MM.1S (cell line): ENCODE data around the gene MEGF11.

ENCODE experiments used
- DNase-seq: peaks from one replicate; pipeline ENCODE4 v3.0.0-alpha.2; 2015
- H2AFZ ChIP-seq: fragments of 300-600 bp; sonication (generic); 2 replicates; pipeline ENCODE4 v1.6.0; 2016; ENCODE audit warnings: antibody characterized with exemption, low read length
- H3F3A ChIP-seq: fragments of 300-600 bp; sonication (generic); 2 replicates; pipeline ENCODE4 v1.6.1; 2016; ENCODE audit warnings: mild to moderate bottlenecking, antibody characterized with exemption, low read length, moderate library complexity, mixed read lengths; ENCODE audit not compliant: insufficient read depth
- H3K27ac ChIP-seq: fragments of 300-600 bp; sonication (generic); 2 replicates; pipeline ENCODE4 v1.5.1; 2016; ENCODE audit warnings: mild to moderate bottlenecking, low read length
- H3K27me3 ChIP-seq: fragments of 300-600 bp; sonication (generic); replicated peaks from 2 replicates; pipeline ENCODE4 v1.6.0; 2016; ENCODE audit warnings: low read length; ENCODE audit not compliant: insufficient read depth
- H3K36me3 ChIP-seq: fragments of 300-600 bp; sonication (generic); replicated peaks from 2 replicates; pipeline ENCODE4 v1.6.1; 2016; ENCODE audit warnings: mild to moderate bottlenecking, low read length, mixed read lengths; ENCODE audit not compliant: insufficient read depth
- H3K4me1 ChIP-seq: fragments of 300-600 bp; sonication (generic); 2 replicates; pipeline ENCODE4 v1.6.1; 2016; ENCODE audit warnings: low read length, mixed read lengths
- H3K4me2 ChIP-seq: fragments of 300-600 bp; sonication (generic); 2 replicates; pipeline ENCODE4 v1.6.0; 2016; ENCODE audit warnings: low read depth, low read length
- H3K4me3 ChIP-seq: fragments of 300-600 bp; sonication (generic); 2 replicates; pipeline ENCODE4 v1.5.1; 2016; ENCODE audit warnings: low read length, mixed read lengths
- H3K79me2 ChIP-seq: fragments of 300-600 bp; sonication (generic); 2 replicates; pipeline ENCODE4 v1.6.1; 2016; ENCODE audit warnings: mixed run types, low read length, mixed read lengths
- H3K9ac ChIP-seq: fragments of 300-600 bp; sonication (generic); 2 replicates; pipeline ENCODE4 v1.6.1; 2016; ENCODE audit warnings: low read length, mixed read lengths
- H3K9me2 ChIP-seq: fragments of 300-600 bp; sonication (generic); replicated peaks from 2 replicates; pipeline ENCODE4 v1.6.1; 2016; ENCODE audit warnings: mild to moderate bottlenecking, low read length, mixed read lengths; ENCODE audit not compliant: insufficient read depth
- H3K9me3 ChIP-seq: fragments of 300-600 bp; sonication (generic); replicated peaks from 2 replicates; pipeline ENCODE4 v1.6.1; 2016; ENCODE audit warnings: mild to moderate bottlenecking, low read length, mixed read lengths; ENCODE audit not compliant: insufficient read depth
- H4K20me1 ChIP-seq: fragments of 300-600 bp; sonication (generic); 2 replicates; pipeline ENCODE4 v1.6.1; 2016; ENCODE audit warnings: mild to moderate bottlenecking, low read length, moderate library complexity, mixed read lengths; ENCODE audit not compliant: insufficient read depth
- EZH2 ChIP-seq: fragments of 300-600 bp; sonication (generic); optimal IDR thresholded peaks from 2 replicates; pipeline ENCODE3; 2017; ENCODE audit warnings: low read depth, mild to moderate bottlenecking, antibody characterized with exemption, low read length, mixed read lengths
- EZH2phosphoT487 ChIP-seq: fragments of 300-600 bp; sonication (generic); IDR thresholded peaks from 2 replicates; pipeline ENCODE4 v1.6.1; 2018; ENCODE audit warnings: antibody characterized with exemption, low read length
- TF ChIP-seq, protein P1 (sequence below): fragments of 300-600 bp; sonication (generic); IDR thresholded peaks from 2 replicates; pipeline ENCODE4 v1.5.1; 2016; ENCODE audit warnings: antibody characterized with exemption, low read length, mixed read lengths

Gene MEGF11

DNA sequence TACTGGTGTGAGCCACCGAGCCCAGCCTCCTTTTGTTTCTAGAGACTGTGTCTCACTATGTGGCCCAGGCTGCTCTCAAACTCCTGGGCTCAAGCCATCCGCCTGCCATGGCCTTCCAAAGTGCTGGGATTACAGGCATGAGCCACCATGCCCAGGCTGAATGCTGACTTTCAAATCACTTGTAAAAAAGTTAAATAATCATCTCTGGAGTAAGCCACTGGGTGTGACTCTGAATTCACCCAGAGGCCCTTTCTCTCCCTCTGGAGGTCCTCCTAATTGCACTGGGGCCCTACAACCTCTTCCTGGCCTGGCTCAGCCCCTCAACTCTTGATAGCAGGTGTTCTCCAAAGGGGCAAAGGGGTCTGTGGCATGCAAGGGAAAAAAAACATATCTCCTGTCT lies 54.8 kb downstream of the MEGF11 start:
- Histone ChIP-seq H3K4me3 (no peak overlapping the region), H2AFZ (no peak overlapping the region), H3K79me2 (no peaks in the 10 kb centered on the region), H3K4me2 (no peak overlapping the region), H3K36me3 (no peaks in the 10 kb centered on the region), H4K20me1 (no peaks in the 10 kb centered on the region), H3K9me3 (no peaks in the 10 kb centered on the region), H3K4me1 (no peaks in the 10 kb centered on the region), H3F3A (no peaks in the 10 kb centered on the region), H3K9me2 (no peaks in the 10 kb centered on the region), H3K27me3 (no peaks in the 10 kb centered on the region), H3K27ac (no peak overlapping the region), H3K9ac (no peak overlapping the region)
- no peak for DNase-seq
- TF ChIP-seq, protein P1, sequence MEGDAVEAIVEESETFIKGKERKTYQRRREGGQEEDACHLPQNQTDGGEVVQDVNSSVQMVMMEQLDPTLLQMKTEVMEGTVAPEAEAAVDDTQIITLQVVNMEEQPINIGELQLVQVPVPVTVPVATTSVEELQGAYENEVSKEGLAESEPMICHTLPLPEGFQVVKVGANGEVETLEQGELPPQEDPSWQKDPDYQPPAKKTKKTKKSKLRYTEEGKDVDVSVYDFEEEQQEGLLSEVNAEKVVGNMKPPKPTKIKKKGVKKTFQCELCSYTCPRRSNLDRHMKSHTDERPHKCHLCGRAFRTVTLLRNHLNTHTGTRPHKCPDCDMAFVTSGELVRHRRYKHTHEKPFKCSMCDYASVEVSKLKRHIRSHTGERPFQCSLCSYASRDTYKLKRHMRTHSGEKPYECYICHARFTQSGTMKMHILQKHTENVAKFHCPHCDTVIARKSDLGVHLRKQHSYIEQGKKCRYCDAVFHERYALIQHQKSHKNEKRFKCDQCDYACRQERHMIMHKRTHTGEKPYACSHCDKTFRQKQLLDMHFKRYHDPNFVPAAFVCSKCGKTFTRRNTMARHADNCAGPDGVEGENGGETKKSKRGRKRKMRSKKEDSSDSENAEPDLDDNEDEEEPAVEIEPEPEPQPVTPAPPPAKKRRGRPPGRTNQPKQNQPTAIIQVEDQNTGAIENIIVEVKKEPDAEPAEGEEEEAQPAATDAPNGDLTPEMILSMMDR = no peak
- TF ChIP-seq EZH2phosphoT487 (no peak), EZH2 (no peak)

DNA sequence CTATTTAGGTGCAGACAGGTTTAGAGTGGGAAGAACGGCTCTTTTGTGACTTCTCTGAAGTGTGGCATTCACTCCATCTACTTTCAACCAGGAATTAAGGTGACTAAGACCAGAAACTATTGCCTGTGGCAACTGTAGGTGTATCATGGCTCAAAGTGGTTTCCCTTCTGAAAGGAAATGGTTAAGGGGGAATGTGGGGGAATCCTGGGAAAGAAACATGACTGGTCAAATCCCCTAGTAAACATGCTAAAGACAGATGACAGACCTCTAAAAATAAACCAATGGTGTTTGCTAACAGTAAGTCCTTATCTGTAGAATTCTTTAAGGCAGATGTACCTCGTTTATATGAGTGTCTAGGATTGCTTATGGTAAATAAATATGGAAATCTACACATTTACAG lies 56.9 kb downstream of the MEGF11 start:
- no peak overlapping the region for H3K9ac ChIP-seq
- no peaks in the 10 kb centered on the region for H3K79me2 ChIP-seq
- TF ChIP-seq EZH2phosphoT487 = no peak
- TF ChIP-seq, protein P1 = no peak
- TF ChIP-seq EZH2 = no peak
- H3K4me2 ChIP-seq = no peak overlapping the region
- no peaks in the 10 kb centered on the region for H3K9me2 ChIP-seq
- no peak for DNase-seq
- no peak overlapping the region for H3K27ac ChIP-seq
- no peaks in the 10 kb centered on the region for H3K27me3 ChIP-seq
- H2AFZ ChIP-seq = no peak overlapping the region
- no peaks in the 10 kb centered on the region for H3K4me1 ChIP-seq
- no peak overlapping the region for H3K4me3 ChIP-seq
- H4K20me1 ChIP-seq = no peaks in the 10 kb centered on the region
- no peaks in the 10 kb centered on the region for H3K9me3 ChIP-seq
- H3F3A ChIP-seq = no peaks in the 10 kb centered on the region
- H3K36me3 ChIP-seq = no peaks in the 10 kb centered on the region

DNA sequence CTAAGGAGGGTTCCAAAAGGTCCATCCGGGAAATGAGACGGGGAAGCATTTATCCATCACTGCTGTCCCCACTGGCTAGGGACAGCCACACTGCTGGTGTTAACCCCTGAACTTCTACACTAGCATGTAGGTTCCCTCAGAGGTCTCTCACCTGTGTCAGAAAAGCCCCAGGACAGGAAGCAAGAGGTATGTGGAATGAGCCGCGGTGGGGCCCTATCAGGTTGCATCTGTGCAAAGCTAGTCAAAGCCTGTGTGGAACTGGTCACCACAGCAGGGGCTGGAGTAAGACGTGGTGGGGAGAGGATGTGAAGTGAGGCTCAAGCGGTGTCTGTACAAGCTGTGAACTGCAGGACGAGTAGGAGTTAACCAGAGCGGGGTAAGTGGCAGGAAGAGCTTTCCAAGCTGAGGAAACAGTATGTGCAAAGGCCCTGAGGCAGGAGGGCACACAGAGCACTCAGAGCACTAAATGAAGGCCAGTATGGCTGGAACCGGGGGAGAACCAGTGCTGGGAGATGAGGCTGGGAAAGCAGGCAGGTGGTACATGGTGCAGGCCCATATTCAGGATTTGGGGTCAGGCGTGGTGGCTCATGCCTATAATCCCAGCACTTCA lies 57.8 kb downstream of the MEGF11 start:
- no peaks in the 10 kb centered on the region for H3K36me3 ChIP-seq
- H3K27me3 ChIP-seq = no peaks in the 10 kb centered on the region
- H3K4me3 ChIP-seq = no peak overlapping the region
- H4K20me1 ChIP-seq = no peaks in the 10 kb centered on the region
- TF ChIP-seq EZH2phosphoT487 = no peak
- no peak for TF ChIP-seq EZH2
- TF ChIP-seq, protein P1 = no peak
- H3F3A ChIP-seq = no peaks in the 10 kb centered on the region
- H3K79me2 ChIP-seq = no peaks in the 10 kb centered on the region
- H2AFZ ChIP-seq = no peak overlapping the region
- H3K4me1 ChIP-seq = no peaks in the 10 kb centered on the region
- H3K27ac ChIP-seq = no peak overlapping the region
- H3K9me2 ChIP-seq = no peaks in the 10 kb centered on the region
- no peak overlapping the region for H3K9ac ChIP-seq
- no peak for DNase-seq
- no peak overlapping the region for H3K4me2 ChIP-seq
- no peaks in the 10 kb centered on the region for H3K9me3 ChIP-seq
